ENCODE data around the gene SLC6A2. TPM values are rescaled to one million over a fixed set of nuclear protein-coding genes. Genes with fewer than 3 reads are reported as not detected.
A peak's percentile ranks its signal among the peaks of the same experiment; 100 is the strongest.

SLC6A2 gene
- total and polyA plus RNA-seq, 2 experiments from 2014 or later: 0.35 to 0.39 TPM

GRCh38 chr16:55695595-55695994, 39.8 kb downstream of the SLC6A2 start (continued):
- TF ChIP-seq, protein P1, sequence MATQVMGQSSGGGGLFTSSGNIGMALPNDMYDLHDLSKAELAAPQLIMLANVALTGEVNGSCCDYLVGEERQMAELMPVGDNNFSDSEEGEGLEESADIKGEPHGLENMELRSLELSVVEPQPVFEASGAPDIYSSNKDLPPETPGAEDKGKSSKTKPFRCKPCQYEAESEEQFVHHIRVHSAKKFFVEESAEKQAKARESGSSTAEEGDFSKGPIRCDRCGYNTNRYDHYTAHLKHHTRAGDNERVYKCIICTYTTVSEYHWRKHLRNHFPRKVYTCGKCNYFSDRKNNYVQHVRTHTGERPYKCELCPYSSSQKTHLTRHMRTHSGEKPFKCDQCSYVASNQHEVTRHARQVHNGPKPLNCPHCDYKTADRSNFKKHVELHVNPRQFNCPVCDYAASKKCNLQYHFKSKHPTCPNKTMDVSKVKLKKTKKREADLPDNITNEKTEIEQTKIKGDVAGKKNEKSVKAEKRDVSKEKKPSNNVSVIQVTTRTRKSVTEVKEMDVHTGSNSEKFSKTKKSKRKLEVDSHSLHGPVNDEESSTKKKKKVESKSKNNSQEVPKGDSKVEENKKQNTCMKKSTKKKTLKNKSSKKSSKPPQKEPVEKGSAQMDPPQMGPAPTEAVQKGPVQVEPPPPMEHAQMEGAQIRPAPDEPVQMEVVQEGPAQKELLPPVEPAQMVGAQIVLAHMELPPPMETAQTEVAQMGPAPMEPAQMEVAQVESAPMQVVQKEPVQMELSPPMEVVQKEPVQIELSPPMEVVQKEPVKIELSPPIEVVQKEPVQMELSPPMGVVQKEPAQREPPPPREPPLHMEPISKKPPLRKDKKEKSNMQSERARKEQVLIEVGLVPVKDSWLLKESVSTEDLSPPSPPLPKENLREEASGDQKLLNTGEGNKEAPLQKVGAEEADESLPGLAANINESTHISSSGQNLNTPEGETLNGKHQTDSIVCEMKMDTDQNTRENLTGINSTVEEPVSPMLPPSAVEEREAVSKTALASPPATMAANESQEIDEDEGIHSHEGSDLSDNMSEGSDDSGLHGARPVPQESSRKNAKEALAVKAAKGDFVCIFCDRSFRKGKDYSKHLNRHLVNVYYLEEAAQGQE (IDR thresholded peaks at IDR 0.05; ENCODE audit: unreplicated experiment): no peak
- TF ChIP-seq ZNF114 (CRISPR knock-in tag; IDR thresholded peaks at IDR 0.05): no peak
- TF ChIP-seq NANOG (IDR thresholded peaks at IDR 0.05; ENCODE audit: borderline replicate concordance): no peak

- Histone ChIP-seq H3K36me3 (ENCODE audit: insufficient read depth) (no peaks in the 10 kb centered on the region), H3K4me2 (no peak overlapping the region), H3K27me3 (ENCODE audit: insufficient read depth) (no peaks in the 10 kb centered on the region), H3K9me2 (ENCODE audit: insufficient read depth) (no peaks in the 10 kb centered on the region), H3K79me2 (replicated peaks; ENCODE audit: insufficient read depth) (no peaks in the 10 kb centered on the region), H3K27ac (ENCODE audit: low read depth) (no peak overlapping the region), H3K4me3 (no peak overlapping the region), H3K4me1 (ENCODE audit: insufficient read depth) (peaks cover 8% of the 10 kb centered on the region; the same call in 1 of the 2 replicates), H4K20me1 (replicated peaks; ENCODE audit: insufficient read depth) (no peaks in the 10 kb centered on the region), H2AFZ (no peak overlapping the region), H3F3A (replicated peaks; ENCODE audit: low read depth) (no peaks in the 10 kb centered on the region)
- Mint-ChIP-seq H3K27ac (no peak overlapping the region), H3K4me3 (no peak overlapping the region), H3K36me3 (ENCODE audit: low read depth) (no peaks in the 10 kb centered on the region; the same call in 2 of the 3 replicates), H3K4me1 (peaks cover 10% of the 10 kb centered on the region; the same call in 2 of the 3 replicates), H3K27me3 (ENCODE audit: insufficient read depth, low read depth, poor library complexity) (no peaks in the 10 kb centered on the region), H3K9me3 (no peaks in the 10 kb centered on the region)
- DNase-seq (ENCODE audit: low spot score) (peak; percentile 28), ATAC-seq (peak; percentile 76)
- no peak for TF ChIP-seq ZNF462 (CRISPR knock-in tag; IDR thresholded peaks at IDR 0.05)
- TF ChIP-seq STAT1 (IDR thresholded peaks at IDR 0.05; ENCODE audit: unreplicated experiment): no peak
- TF ChIP-seq EZH2 (IDR thresholded peaks at IDR 0.05; ENCODE audit: low read depth, unreplicated experiment): no peak
- TF ChIP-seq NANOG (IDR thresholded peaks at IDR 0.05; ENCODE audit: borderline replicate concordance): no peak
- TF ChIP-seq ZNF331 (CRISPR knock-in tag; IDR thresholded peaks at IDR 0.05; ENCODE audit: low read depth): no peak
- TF ChIP-seq, protein P1 (IDR thresholded peaks at IDR 0.05; ENCODE audit: unreplicated experiment): no peak
- no peak for TF ChIP-seq POLR2AphosphoS5 (IDR thresholded peaks at IDR 0.05; ENCODE audit: low read depth)
- TF ChIP-seq CREB1 (CRISPR knock-in tag; IDR thresholded peaks at IDR 0.05; ENCODE audit: low read depth): no peak
- TF ChIP-seq ZNF114 (CRISPR knock-in tag; IDR thresholded peaks at IDR 0.05): no peak
- TF ChIP-seq, protein P2, sequence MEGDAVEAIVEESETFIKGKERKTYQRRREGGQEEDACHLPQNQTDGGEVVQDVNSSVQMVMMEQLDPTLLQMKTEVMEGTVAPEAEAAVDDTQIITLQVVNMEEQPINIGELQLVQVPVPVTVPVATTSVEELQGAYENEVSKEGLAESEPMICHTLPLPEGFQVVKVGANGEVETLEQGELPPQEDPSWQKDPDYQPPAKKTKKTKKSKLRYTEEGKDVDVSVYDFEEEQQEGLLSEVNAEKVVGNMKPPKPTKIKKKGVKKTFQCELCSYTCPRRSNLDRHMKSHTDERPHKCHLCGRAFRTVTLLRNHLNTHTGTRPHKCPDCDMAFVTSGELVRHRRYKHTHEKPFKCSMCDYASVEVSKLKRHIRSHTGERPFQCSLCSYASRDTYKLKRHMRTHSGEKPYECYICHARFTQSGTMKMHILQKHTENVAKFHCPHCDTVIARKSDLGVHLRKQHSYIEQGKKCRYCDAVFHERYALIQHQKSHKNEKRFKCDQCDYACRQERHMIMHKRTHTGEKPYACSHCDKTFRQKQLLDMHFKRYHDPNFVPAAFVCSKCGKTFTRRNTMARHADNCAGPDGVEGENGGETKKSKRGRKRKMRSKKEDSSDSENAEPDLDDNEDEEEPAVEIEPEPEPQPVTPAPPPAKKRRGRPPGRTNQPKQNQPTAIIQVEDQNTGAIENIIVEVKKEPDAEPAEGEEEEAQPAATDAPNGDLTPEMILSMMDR (conservative IDR thresholded peaks at IDR 0.05; ENCODE audit: low read depth in 2 of 2): no peak
These were observed 42.1 kb downstream of the SLC6A2 start for GRCh38 chr16:55697867-55698266.
